Measurements from ENCODE around the gene TIAL1.
"Not testable (repeated sequence)": the region's sequence is repeated elsewhere in the genome, so short reads cannot be mapped to it uniquely, and the experiment has no call there.

TIAL1 gene

DNA sequence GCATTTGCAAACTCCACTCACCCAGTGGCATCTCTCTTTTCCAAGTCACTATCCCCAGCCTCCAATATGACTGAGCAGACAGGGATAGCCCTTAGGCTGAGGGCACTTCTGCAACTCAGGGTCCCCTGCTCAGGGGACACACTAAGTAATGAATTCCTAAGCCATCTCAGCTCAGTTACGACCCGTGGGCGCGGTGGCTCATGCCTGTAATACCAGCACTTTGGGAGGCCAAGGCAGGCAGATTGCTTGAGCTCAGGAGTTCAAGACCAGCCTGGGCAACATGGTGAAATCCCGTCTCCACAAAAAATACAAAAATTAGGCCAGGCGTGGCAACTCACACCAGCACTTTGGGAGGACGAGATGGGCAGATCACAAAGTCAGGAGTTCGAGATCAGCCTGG is 64.5 kb downstream of the TIAL1 start:
- not testable (repeated sequence) for DNase-seq (ENCODE audit: low read depth in 2 of 3, low spot score in 1 of 3)

DNA sequence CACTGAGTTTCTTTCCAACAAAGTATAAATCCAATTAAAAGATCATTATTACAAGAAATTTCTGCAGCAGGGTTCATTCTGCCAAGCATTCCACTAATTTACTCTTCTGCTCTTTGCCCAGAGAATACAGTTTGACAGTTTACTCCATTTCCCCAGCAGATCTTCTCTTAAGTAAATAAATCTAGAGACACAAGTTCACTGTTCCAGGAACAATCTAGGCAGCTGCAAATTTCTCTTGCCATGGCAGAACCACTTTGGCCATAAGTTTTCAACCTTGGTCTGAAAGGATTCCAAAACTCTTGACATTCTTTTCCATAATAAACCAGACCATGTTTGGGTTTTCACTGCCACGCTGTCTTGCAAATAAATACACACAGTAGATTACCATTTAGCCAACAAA is 65.7 kb downstream of the TIAL1 start:
- no peak for DNase-seq (ENCODE audit: low read depth in 2 of 3, low spot score in 1 of 3)

DNA sequence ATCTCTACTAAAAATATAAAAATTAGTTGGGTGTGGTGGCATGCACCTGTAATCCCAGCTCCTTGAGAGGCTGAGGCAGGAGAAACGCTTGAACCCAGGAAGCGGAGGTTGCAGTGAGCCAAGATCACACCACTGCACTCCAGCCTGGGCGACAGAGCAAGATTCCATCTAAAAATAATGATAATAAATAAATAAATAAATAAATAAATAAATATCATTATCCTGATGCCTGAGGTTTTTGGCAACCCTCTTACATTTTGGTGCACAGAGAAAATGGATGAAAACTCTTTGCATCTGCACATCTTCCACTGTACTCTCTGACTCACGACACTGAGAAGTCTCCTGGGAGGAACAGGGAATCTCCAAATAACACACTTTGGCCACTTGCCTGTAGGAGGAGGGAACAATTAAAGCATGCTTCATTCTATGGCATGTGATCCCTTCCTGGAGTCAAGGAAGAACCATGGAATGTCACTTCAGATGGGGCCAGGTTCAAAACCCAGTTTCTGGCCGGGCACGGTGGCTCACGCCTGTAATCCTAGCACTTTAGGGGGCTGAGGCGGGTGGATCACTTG is 68.0 kb downstream of the TIAL1 start:
- DNase-seq (ENCODE audit: low read depth in 2 of 3, low spot score in 1 of 3) = not testable (repeated sequence)

- no peak for DNase-seq (ENCODE audit: low read depth in 2 of 3, low spot score in 1 of 3)
Observed at GRCh38 chr10:119526621-119527592, 69.9 kb downstream of the TIAL1 start.

DNA sequence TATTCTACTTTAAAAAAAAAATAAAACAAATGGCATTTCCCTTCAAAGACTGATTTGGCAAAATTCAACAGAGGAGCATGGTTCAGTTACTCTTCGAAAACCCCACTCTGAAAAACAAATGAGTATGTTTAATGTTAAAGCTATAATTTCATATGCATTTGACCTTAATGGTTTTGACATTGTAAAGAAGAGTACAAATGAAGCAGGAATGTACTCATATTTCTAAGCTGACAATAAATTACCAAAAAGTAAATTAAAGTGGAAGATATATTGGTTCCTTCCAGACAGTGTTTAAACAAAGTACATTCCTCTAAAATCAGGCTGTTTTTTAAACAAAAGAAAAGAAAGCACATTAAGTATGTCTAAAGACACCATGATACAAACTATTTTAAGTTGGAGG is 70.6 kb downstream of the TIAL1 start:
- no peak for DNase-seq (ENCODE audit: low read depth in 2 of 3, low spot score in 1 of 3)

- no peak for DNase-seq (ENCODE audit: low read depth in 2 of 3, low spot score in 1 of 3)
Observed at GRCh38 chr10:119525116-119525515, 71.6 kb downstream of the TIAL1 start.

- no peak for DNase-seq (ENCODE audit: low read depth in 2 of 3, low spot score in 1 of 3)
Observed at GRCh38 chr10:119524720-119525070, 72.1 kb downstream of the TIAL1 start.

- DNase-seq (ENCODE audit: low read depth in 2 of 3, low spot score in 1 of 3) = no peak
Observed at GRCh38 chr10:119523895-119524719, 72.7 kb downstream of the TIAL1 start.
